H9 (cell line): ENCODE measurements around the gene CDK5R1. TPM values are rescaled to one million over a fixed set of nuclear protein-coding genes. Genes with fewer than 3 reads are reported as not detected.

Experiments used
- DNase-seq: peaks from one replicate; pipeline ENCODE4 v3.0.0-alpha.2; 2017
- H2AFZ ChIP-seq: one replicate; pipeline ENCODE4 v1.6.1; 2013; ENCODE audit warnings: mild to moderate bottlenecking, low read length, control low read depth, moderate library complexity
- H2AK5ac ChIP-seq: 2 replicates; pipeline ENCODE4 v1.6.1; 2013; ENCODE audit warnings: low read length, control low read depth, mixed read lengths; ENCODE audit not compliant: insufficient read length
- H2BK120ac ChIP-seq: one replicate; pipeline ENCODE4 v1.6.1; 2013; ENCODE audit warnings: low read depth, mild to moderate bottlenecking, low read length, control low read depth, inconsistent platforms; ENCODE audit not compliant: poor library complexity, severe bottlenecking
- H2BK12ac ChIP-seq: 2 replicates; pipeline ENCODE4 v1.6.1; 2013; ENCODE audit warnings: low read length, control low read depth, mixed read lengths, low read depth; ENCODE audit not compliant: insufficient read length
- H2BK15ac ChIP-seq: 2 replicates; pipeline ENCODE4 v1.6.1; 2013; ENCODE audit warnings: low read depth, low read length, control low read depth
- H2BK20ac ChIP-seq: one replicate; pipeline ENCODE4 v1.6.1; 2013; ENCODE audit warnings: low read depth, mild to moderate bottlenecking, low read length, control low read depth, inconsistent platforms; ENCODE audit not compliant: poor library complexity, severe bottlenecking
- H2BK5ac ChIP-seq: 2 replicates; pipeline ENCODE4 v1.6.1; 2013; ENCODE audit warnings: low read length, control low read depth, mixed read lengths; ENCODE audit not compliant: insufficient read length
- H3K14ac ChIP-seq: 2 replicates; pipeline ENCODE4 v1.6.1; 2013; ENCODE audit warnings: low read length, control low read depth; ENCODE audit not compliant: insufficient read depth
- H3K18ac ChIP-seq: 2 replicates; pipeline ENCODE4 v1.6.1; 2013; ENCODE audit warnings: low read depth, mild to moderate bottlenecking, mixed read lengths, low read length, control low read depth; ENCODE audit not compliant: insufficient read length
- H3K23ac ChIP-seq: 2 replicates; pipeline ENCODE4 v1.6.1; 2013; ENCODE audit warnings: low read length, control low read depth, mixed read lengths, low read depth; ENCODE audit not compliant: insufficient read length
- H3K23me2 ChIP-seq: 2 replicates; pipeline ENCODE4 v1.6.1; 2013; ENCODE audit warnings: low read depth, mild to moderate bottlenecking, mixed read lengths, low read length, control low read depth; ENCODE audit not compliant: insufficient read length, poor library complexity, severe bottlenecking
- H3K27ac ChIP-seq: 2 replicates; pipeline ENCODE4 v1.5.1; 2013; ENCODE audit warnings: low read length, control low read depth, mixed read lengths, low read depth; ENCODE audit not compliant: insufficient read length
- H3K27me3 ChIP-seq: 2 replicates; pipeline ENCODE4 v1.6.1; 2013; ENCODE audit warnings: low read length, control low read depth, inconsistent platforms; ENCODE audit not compliant: insufficient read depth
- H3K4ac ChIP-seq: 2 replicates; pipeline ENCODE4 v1.6.1; 2013; ENCODE audit warnings: low read depth, mild to moderate bottlenecking, control low read depth, inconsistent platforms, low read length, moderate library complexity
- H3K4me1 ChIP-seq: 2 replicates; pipeline ENCODE4 v1.6.1; 2013; ENCODE audit warnings: low read length, control low read depth, inconsistent platforms; ENCODE audit not compliant: insufficient read depth
- H3K4me2 ChIP-seq: 2 replicates; pipeline ENCODE4 v1.6.1; 2013; ENCODE audit warnings: low read length, control low read depth, mixed read lengths; ENCODE audit not compliant: insufficient read length, insufficient read depth
- H3K56ac ChIP-seq: 2 replicates; pipeline ENCODE4 v1.6.1; 2013; ENCODE audit warnings: low read depth, mild to moderate bottlenecking, mixed read lengths, low read length, control low read depth; ENCODE audit not compliant: insufficient read length
- H3K79me1 ChIP-seq: 2 replicates; pipeline ENCODE4 v1.6.1; 2013; ENCODE audit warnings: low read depth, mild to moderate bottlenecking, moderate library complexity, low read length, control low read depth, inconsistent platforms; ENCODE audit not compliant: insufficient read depth, poor library complexity, severe bottlenecking
- H3K79me2 ChIP-seq: 2 replicates; pipeline ENCODE4 v1.6.1; 2013; ENCODE audit warnings: low read length, control low read depth, inconsistent platforms; ENCODE audit not compliant: insufficient read depth
- H3K9ac ChIP-seq: 2 replicates; pipeline ENCODE4 v1.6.1; 2013; ENCODE audit warnings: low read length, control low read depth, mixed read lengths; ENCODE audit not compliant: insufficient read length; ENCODE audit errors: extremely low read depth
- H3K9me3 ChIP-seq: one replicate; pipeline ENCODE4 v1.6.1; 2013; ENCODE audit warnings: low read depth, low read length, inconsistent platforms; ENCODE audit not compliant: control insufficient read depth
- H3T11ph ChIP-seq: one replicate; pipeline ENCODE4 v1.6.1; 2013; ENCODE audit warnings: mild to moderate bottlenecking, low read length, control low read depth, inconsistent platforms
- H4K20me1 ChIP-seq: one replicate; pipeline ENCODE4 v1.6.1; 2013; ENCODE audit not compliant: control insufficient read depth, insufficient read length, insufficient read depth
- H4K5ac ChIP-seq: 2 replicates; pipeline ENCODE4 v1.6.1; 2013; ENCODE audit warnings: low read depth, mild to moderate bottlenecking, mixed read lengths, low read length, control low read depth; ENCODE audit not compliant: insufficient read length
- H4K8ac ChIP-seq: replicated peaks from 2 replicates; pipeline ENCODE4 v1.6.1; 2013; ENCODE audit warnings: low read length, control low read depth, mixed read lengths, low read depth; ENCODE audit not compliant: insufficient read length
- H4K91ac ChIP-seq: 2 replicates; pipeline ENCODE4 v1.6.1; 2013; ENCODE audit warnings: low read depth, mild to moderate bottlenecking, moderate library complexity, mixed read lengths, low read length, control low read depth; ENCODE audit not compliant: insufficient read length
- H3K27ac Mint-ChIP-seq, 3 experiments: 2 replicates in 2 of 3; 3 replicates in 1 of 3; pipeline ENCODE4 v1.8.0; 2020 to 2021; ENCODE audit warnings: mixed read lengths in 3 of 3, mild to moderate bottlenecking in 1 of 3, moderate library complexity in 1 of 3
- H3K27me3 Mint-ChIP-seq: 2 replicates; pipeline ENCODE4 v1.8.0; 2021; ENCODE audit warnings: low read depth, mild to moderate bottlenecking, moderate library complexity, mixed read lengths
- H3K36me3 Mint-ChIP-seq, 3 experiments: 2 replicates in 2 of 3; 3 replicates in 1 of 3; pipeline ENCODE4 v1.8.0; 2020 to 2021; ENCODE audit warnings: low read depth in 3 of 3, mixed read lengths in 3 of 3; ENCODE audit not compliant: insufficient read depth in 1 of 3
- H3K4me1 Mint-ChIP-seq, 2 experiments: 2 replicates each; pipeline ENCODE4 v1.8.0; 2020; ENCODE audit warnings: mixed read lengths in 2 of 2
- H3K4me3 Mint-ChIP-seq, 2 experiments: 2 replicates in 1 of 2; 3 replicates in 1 of 2; pipeline ENCODE4 v1.8.0; 2020 to 2021; ENCODE audit warnings: mild to moderate bottlenecking in 2 of 2, mixed read lengths in 2 of 2, moderate library complexity in 1 of 2
- H3K9me3 Mint-ChIP-seq, 2 experiments: 2 replicates in 1 of 2; 3 replicates in 1 of 2; pipeline ENCODE4 v1.8.0; 2020; ENCODE audit warnings: mild to moderate bottlenecking in 2 of 2, mixed read lengths in 2 of 2, moderate library complexity in 1 of 2
- CTCF ChIP-seq: fragments of 200-600 bp; sonication (generic); conservative IDR thresholded peaks from 3 replicates; pipeline ENCODE4 v1.8.0; 2021; ENCODE audit warnings: antibody characterized with exemption, mild to moderate bottlenecking
- WGBS: extraction: QIAGEN DNeasy Blood & Tissue Kit; methylation state at CpG from one replicate; pipeline ENCODE4 v1.1.7; 2013; ENCODE audit warnings: missing lambda C conversion rate, low lambda C conversion rate, mixed read lengths; ENCODE audit not compliant: insufficient read length; ENCODE audit errors: extremely low coverage; 5-methylcytosine and 5-hydroxymethylcytosine counted together
- total RNA-seq: library from RNA; stranded (reverse); gene quantifications from 2 replicates; pipeline ENCODE4 v1.2.1, GENCODE V29; 2021

Gene CDK5R1
- total RNA-seq, 1 experiment from 2014 or later, result 11.4 TPM

DNA sequence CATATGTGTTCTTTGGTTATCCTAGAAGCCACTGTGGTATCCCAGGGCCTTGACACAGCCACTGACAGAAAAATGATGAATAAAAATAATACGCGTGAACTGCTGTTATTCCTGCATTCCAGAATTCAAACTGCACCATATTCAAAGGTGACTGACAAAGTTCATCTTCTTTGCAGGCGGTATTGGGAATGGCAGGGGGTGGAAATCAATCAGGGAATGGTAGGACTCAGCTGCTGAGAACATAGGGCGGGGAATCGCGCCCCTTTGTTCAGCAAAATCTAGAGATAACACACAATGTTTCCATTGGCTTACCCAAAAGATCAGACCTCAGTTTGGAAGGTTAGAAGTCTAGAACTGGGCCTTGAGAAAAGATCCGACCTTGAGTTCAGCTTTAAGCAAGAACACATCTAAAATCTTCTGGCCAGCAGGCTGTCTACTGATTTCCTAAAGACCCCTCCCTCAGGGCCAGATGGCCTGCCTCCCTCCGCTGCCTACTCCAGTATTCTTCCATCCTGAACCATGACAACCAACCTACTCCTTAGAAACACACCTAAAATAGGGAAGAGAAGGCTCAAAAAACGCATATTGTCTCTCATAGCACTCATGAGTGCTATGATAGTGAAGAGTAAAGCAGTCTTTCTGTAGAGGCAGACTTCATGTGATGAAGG lies 34.1 kb downstream of the CDK5R1 start:
- no peak overlapping the region for H3K9ac ChIP-seq
- no peak overlapping the region for H3K4me2 ChIP-seq
- H3K18ac ChIP-seq, result no peak overlapping the region
- no peak overlapping the region for H4K91ac ChIP-seq
- H3K27ac Mint-ChIP-seq, result peak overlapping the region in 1 of 3 experiments; percentile 8; a peak in 2 of 7 replicates
- no peak overlapping the region for H2BK5ac ChIP-seq
- H3K14ac ChIP-seq, result no peak overlapping the region
- H2BK12ac ChIP-seq, result peak overlapping the region; percentile 82
- no peak overlapping the region for H2BK15ac ChIP-seq
- H3K23me2 ChIP-seq, result peaks cover 5% of the 10 kb centered on the region
- H2AFZ ChIP-seq, result no peak overlapping the region
- no peak overlapping the region for H2BK120ac ChIP-seq
- peak overlapping the region; percentile 34 for H2BK20ac ChIP-seq
- no peak for DNase-seq
- H4K8ac ChIP-seq, result no peak overlapping the region
- no peaks in the 10 kb centered on the region for H3K27me3 ChIP-seq
- no peak for TF ChIP-seq CTCF
- H3K27me3 Mint-ChIP-seq, result peaks cover 10% of the 10 kb centered on the region
- H3K27ac ChIP-seq, result no peak overlapping the region
- no peak overlapping the region for H3K56ac ChIP-seq
- H3K36me3 Mint-ChIP-seq, result no peaks in the 10 kb centered on the region
- no peaks in the 10 kb centered on the region for H3K9me3 Mint-ChIP-seq
- H3K4me1 Mint-ChIP-seq, result peaks cover 59 to 67% of the 10 kb centered on the region in 2 experiments
- H4K5ac ChIP-seq, result no peak overlapping the region
- no peak overlapping the region for H3K23ac ChIP-seq
- WGBS, result no CpG with 5 or more reads among the region's 9 CpGs
- no peak overlapping the region for H2AK5ac ChIP-seq
- H3K79me2 ChIP-seq, result no peaks in the 10 kb centered on the region
- H3K79me1 ChIP-seq, result no peaks in the 10 kb centered on the region
- H3K9me3 ChIP-seq, result no peaks in the 10 kb centered on the region
- H4K20me1 ChIP-seq, result no peaks in the 10 kb centered on the region
- H3T11ph ChIP-seq, result no peak overlapping the region
- no peak overlapping the region for H3K4ac ChIP-seq
- peak overlapping the region in 1 of 2 experiments; percentile 78; a peak in 1 of 5 replicates for H3K4me3 Mint-ChIP-seq
- H3K4me1 ChIP-seq, result peaks cover 22% of the 10 kb centered on the region; the same call in 1 of the 2 replicates
